ENCODE measurements around the gene SUGCT. TPM values are rescaled to one million over a fixed set of nuclear protein-coding genes. Genes with fewer than 3 reads are reported as not detected.

Gene SUGCT
- polyA plus RNA-seq, 1 experiment: 12.5 TPM

GRCh38 chr7:40175725-40176510, 41.1 kb downstream of the SUGCT start:
- Histone ChIP-seq H3K4me3 (ENCODE audit: low read depth, low read length) (no peak overlapping the region), H3K9me3 (ENCODE audit: control insufficient read depth, insufficient read depth, low read length) (no peaks in the 10 kb centered on the region), H3K27me3 (ENCODE audit: control insufficient read depth, insufficient read depth, low read length) (no peaks in the 10 kb centered on the region), H3K27ac (ENCODE audit: low read depth, low read length) (no peak overlapping the region)
- ChIA-PET CTCF (interaction anchor here (1.2 to 2.0 kb wide), 2 partner anchors 42 to 280 kb away, joined by 4 to 5 read pairs; partner anchors contain the start of genes MPLKIP and SUGCT), POLR2A (interaction anchor here (0.8 kb wide), 1 partner anchor 41 kb away, joined by 3 read pairs; the partner anchor contains the start of genes MPLKIP and SUGCT)
- peak; percentile 24 for DNase-seq (ENCODE audit: low read depth, low spot score)
- no peak for TF ChIP-seq CTCF (IDR thresholded peaks at IDR 0.05; ENCODE audit: low read depth, low read length)

DNA sequence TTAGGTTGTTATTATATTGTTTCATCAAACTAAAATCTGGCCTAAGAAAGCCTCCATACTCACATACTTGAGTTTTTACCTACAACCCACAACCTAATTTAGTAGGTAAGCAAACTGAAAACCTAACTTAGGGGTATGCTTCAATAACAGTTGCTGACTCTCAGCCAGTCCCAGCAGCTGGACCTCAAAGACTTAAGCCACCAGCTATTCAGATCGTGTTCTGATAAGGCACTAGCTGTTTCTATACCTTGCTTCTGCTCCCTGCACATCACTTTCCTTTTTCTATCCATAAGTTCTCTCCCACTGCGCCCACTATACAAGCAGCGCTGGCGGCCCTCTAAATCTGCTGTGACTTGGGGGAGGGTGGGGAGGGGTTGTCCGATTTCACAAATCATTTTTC, 42.3 kb downstream of the SUGCT start:
- Histone ChIP-seq H3K27ac (ENCODE audit: low read depth, low read length) (no peak overlapping the region), H3K27me3 (ENCODE audit: control insufficient read depth, insufficient read depth, low read length) (no peaks in the 10 kb centered on the region), H3K9me3 (ENCODE audit: control insufficient read depth, insufficient read depth, low read length) (no peaks in the 10 kb centered on the region), H3K4me3 (ENCODE audit: low read depth, low read length) (no peak overlapping the region)
- no peak for DNase-seq (ENCODE audit: low read depth, low spot score)
- POLR2A ChIA-PET: no interaction called here
- no peak for TF ChIP-seq CTCF (IDR thresholded peaks at IDR 0.05; ENCODE audit: low read depth, low read length)
- CTCF ChIA-PET: interaction anchor here (2.0 kb wide), 1 partner anchor 281 kb away, joined by 4 read pairs; no protein-coding TSS in a partner anchor

GRCh38 chr7:40182452-40182851, 47.6 kb downstream of the SUGCT start:
- H3K27me3 ChIP-seq (ENCODE audit: control insufficient read depth, insufficient read depth, low read length): no peaks in the 10 kb centered on the region
- no peak for DNase-seq (ENCODE audit: low read depth, low spot score)
- TF ChIP-seq CTCF (IDR thresholded peaks at IDR 0.05; ENCODE audit: low read depth, low read length): no peak
- no peak overlapping the region for H3K4me3 ChIP-seq (ENCODE audit: low read depth, low read length)
- ChIA-PET CTCF (no interaction called here), POLR2A (no interaction called here)
- no peaks in the 10 kb centered on the region for H3K9me3 ChIP-seq (ENCODE audit: control insufficient read depth, insufficient read depth, low read length)
- H3K27ac ChIP-seq (ENCODE audit: low read depth, low read length): no peak overlapping the region

- no peak for TF ChIP-seq CTCF (IDR thresholded peaks at IDR 0.05; ENCODE audit: low read depth, low read length)
- ChIA-PET POLR2A (no interaction called here), CTCF (no interaction called here)
- no peak overlapping the region for H3K4me3 ChIP-seq (ENCODE audit: low read depth, low read length)
- no peaks in the 10 kb centered on the region for H3K9me3 ChIP-seq (ENCODE audit: control insufficient read depth, insufficient read depth, low read length)
- no peak for DNase-seq (ENCODE audit: low read depth, low spot score)
- H3K27me3 ChIP-seq (ENCODE audit: control insufficient read depth, insufficient read depth, low read length): no peaks in the 10 kb centered on the region
- H3K27ac ChIP-seq (ENCODE audit: low read depth, low read length): no peak overlapping the region
Measured at GRCh38 chr7:40186586-40186985, 51.8 kb downstream of the SUGCT start.

- H3K27ac ChIP-seq (ENCODE audit: low read depth, low read length): no peak overlapping the region
- ChIA-PET CTCF (interaction anchor here (1.0 to 1.5 kb wide), 2 partner anchors 40 to 57 kb away, joined by 4 to 5 read pairs; partner anchors contain the start of genes MPLKIP and SUGCT), POLR2A (interaction anchor here (0.6 to 0.7 kb wide), 3 partner anchors 12 to 769 kb away, joined by 5 to 10 read pairs (median 5); no protein-coding TSS in a partner anchor)
- TF ChIP-seq CTCF (IDR thresholded peaks at IDR 0.05; ENCODE audit: low read depth, low read length): no peak
- no peak overlapping the region for H3K4me3 ChIP-seq (ENCODE audit: low read depth, low read length)
- DNase-seq (ENCODE audit: low read depth, low spot score): peak; percentile 50
- H3K9me3 ChIP-seq (ENCODE audit: control insufficient read depth, insufficient read depth, low read length): no peaks in the 10 kb centered on the region
- no peaks in the 10 kb centered on the region for H3K27me3 ChIP-seq (ENCODE audit: control insufficient read depth, insufficient read depth, low read length)
Measured at GRCh38 chr7:40192036-40192435, 57.2 kb downstream of the SUGCT start.

Measured in AG04450 (cell line).